NCI-H1694 treated with DMSO at 0.1 percent for 48 hours (cell line): ENCODE measurements around the gene AHNAK.

Experiments
- DNase-seq: peaks from one replicate; lab custom pipeline; 2025; lab: John Stamatoyannopoulos, UW

AHNAK gene

GRCh38 chr11:62548545-62549335 is 2.1 kb upstream of the AHNAK start:
- no peak for DNase-seq

GRCh38 chr11:62547691-62548281 is 1.2 kb upstream of the AHNAK start:
- DNase-seq, result no peak

GRCh38 chr11:62546929-62547625 is 471 bp upstream of the AHNAK start:
- no peak for DNase-seq

GRCh38 chr11:62545437-62546243 is 966 bp downstream of the AHNAK start:
- DNase-seq, result no peak

- DNase-seq, result no peak
Observed at GRCh38 chr11:62544581-62545436, 1.8 kb downstream of the AHNAK start.

- no peak for DNase-seq
Observed at GRCh38 chr11:62543680-62544444, 2.7 kb downstream of the AHNAK start.

- peak; percentile 42 for DNase-seq
Observed at GRCh38 chr11:62542750-62543567, 3.6 kb downstream of the AHNAK start.

- no peak for DNase-seq
Observed at GRCh38 chr11:62542111-62542745, 4.4 kb downstream of the AHNAK start.

- no peak for DNase-seq
Observed at GRCh38 chr11:62540804-62541701, 5.6 kb downstream of the AHNAK start.

- DNase-seq, result no peak
Observed at GRCh38 chr11:62539238-62539925, 7.2 kb downstream of the AHNAK start.

GRCh38 chr11:62538470-62539237 is 8.0 kb downstream of the AHNAK start:
- no peak for DNase-seq

- no peak for DNase-seq
Observed at GRCh38 chr11:62536301-62536957, 10.2 kb downstream of the AHNAK start.

GRCh38 chr11:62535802-62536201 is 10.8 kb downstream of the AHNAK start:
- DNase-seq, result no peak

GRCh38 chr11:62534779-62535545 is 11.6 kb downstream of the AHNAK start:
- no peak for DNase-seq

- DNase-seq, result no peak
Observed at GRCh38 chr11:62532096-62532495, 14.5 kb downstream of the AHNAK start.
